Cortex of kidney (tissue), 1 donor: ENCODE data around the gene FRMD4B.

Source experiments
- DNase-seq: peaks from one replicate; lab custom pipeline; 2025; lab: John Stamatoyannopoulos, UW

Gene FRMD4B

GRCh38 chr3:69203631-69204314 lies 182.1 kb downstream of the FRMD4B start:
- DNase-seq = no peak

- DNase-seq = no peak
Observed at GRCh38 chr3:69201658-69202057, 184.2 kb downstream of the FRMD4B start.

GRCh38 chr3:69200384-69201068 lies 185.4 kb downstream of the FRMD4B start:
- no peak for DNase-seq

- no peak for DNase-seq
Observed at GRCh38 chr3:69199942-69200341, 185.9 kb downstream of the FRMD4B start.

GRCh38 chr3:69197922-69198530 lies 187.9 kb downstream of the FRMD4B start:
- DNase-seq = no peak

- no peak for DNase-seq
Observed at GRCh38 chr3:69197455-69197854, 188.4 kb downstream of the FRMD4B start.

GRCh38 chr3:69196876-69197275 lies 189.0 kb downstream of the FRMD4B start:
- no peak for DNase-seq

GRCh38 chr3:69194431-69195165 lies 191.3 kb downstream of the FRMD4B start:
- no peak for DNase-seq

- no peak for DNase-seq
Observed at GRCh38 chr3:69193749-69194148, 192.1 kb downstream of the FRMD4B start.

GRCh38 chr3:69191516-69191915 lies 194.4 kb downstream of the FRMD4B start:
- no peak for DNase-seq

GRCh38 chr3:69189487-69189886 lies 196.4 kb downstream of the FRMD4B start:
- no peak for DNase-seq

- no peak for DNase-seq
Observed at GRCh38 chr3:69186575-69187093, 199.3 kb downstream of the FRMD4B start.

GRCh38 chr3:69182588-69183316 lies 203.1 kb downstream of the FRMD4B start:
- no peak for DNase-seq

- DNase-seq = no peak
Observed at GRCh38 chr3:69181592-69182211, 204.2 kb downstream of the FRMD4B start.

GRCh38 chr3:69180869-69181591 lies 204.9 kb downstream of the FRMD4B start:
- DNase-seq = no peak

GRCh38 chr3:69179740-69180372 lies 206.0 kb downstream of the FRMD4B start:
- DNase-seq = no peak

GRCh38 chr3:69178838-69179739 lies 206.8 kb downstream of the FRMD4B start:
- DNase-seq = no peak

GRCh38 chr3:69178082-69178481 lies 207.8 kb downstream of the FRMD4B start:
- DNase-seq = no peak
